ENCODE results near the gene ITPKC. TPM values are rescaled to one million over a fixed set of nuclear protein-coding genes. Genes with fewer than 3 reads are reported as not detected.
"Not testable (repeated sequence)": the region's sequence is repeated elsewhere in the genome, so short reads cannot be mapped to it uniquely, and the experiment has no call there.

ITPKC gene
- total RNA-seq, 1 donor from 2014 or later, result 5.7 TPM

DNA sequence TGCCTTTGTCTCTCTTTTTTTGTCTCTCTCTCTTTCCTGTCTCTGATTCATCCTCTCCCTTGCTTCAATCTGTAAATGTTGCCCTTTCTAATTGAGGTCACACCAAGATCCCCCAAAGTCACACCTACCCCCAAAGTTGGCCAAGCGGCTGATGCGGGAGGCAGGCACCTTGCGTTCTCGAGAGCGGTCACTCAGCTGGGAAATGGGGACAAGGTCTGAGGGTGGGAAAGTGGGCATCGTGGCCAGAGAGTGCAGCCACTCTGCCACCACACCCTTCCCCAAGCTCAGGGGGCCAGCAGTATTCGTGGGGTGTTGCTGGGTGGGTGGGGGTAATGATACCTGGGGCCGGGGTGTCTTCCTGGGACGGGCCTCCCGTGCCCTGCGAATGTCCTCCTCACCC lies 3.0 kb upstream of the ITPKC start:
- no peak for DNase-seq (ENCODE audit: low spot score in 2 of 2)
- FAIRE-seq, result no peak

DNA sequence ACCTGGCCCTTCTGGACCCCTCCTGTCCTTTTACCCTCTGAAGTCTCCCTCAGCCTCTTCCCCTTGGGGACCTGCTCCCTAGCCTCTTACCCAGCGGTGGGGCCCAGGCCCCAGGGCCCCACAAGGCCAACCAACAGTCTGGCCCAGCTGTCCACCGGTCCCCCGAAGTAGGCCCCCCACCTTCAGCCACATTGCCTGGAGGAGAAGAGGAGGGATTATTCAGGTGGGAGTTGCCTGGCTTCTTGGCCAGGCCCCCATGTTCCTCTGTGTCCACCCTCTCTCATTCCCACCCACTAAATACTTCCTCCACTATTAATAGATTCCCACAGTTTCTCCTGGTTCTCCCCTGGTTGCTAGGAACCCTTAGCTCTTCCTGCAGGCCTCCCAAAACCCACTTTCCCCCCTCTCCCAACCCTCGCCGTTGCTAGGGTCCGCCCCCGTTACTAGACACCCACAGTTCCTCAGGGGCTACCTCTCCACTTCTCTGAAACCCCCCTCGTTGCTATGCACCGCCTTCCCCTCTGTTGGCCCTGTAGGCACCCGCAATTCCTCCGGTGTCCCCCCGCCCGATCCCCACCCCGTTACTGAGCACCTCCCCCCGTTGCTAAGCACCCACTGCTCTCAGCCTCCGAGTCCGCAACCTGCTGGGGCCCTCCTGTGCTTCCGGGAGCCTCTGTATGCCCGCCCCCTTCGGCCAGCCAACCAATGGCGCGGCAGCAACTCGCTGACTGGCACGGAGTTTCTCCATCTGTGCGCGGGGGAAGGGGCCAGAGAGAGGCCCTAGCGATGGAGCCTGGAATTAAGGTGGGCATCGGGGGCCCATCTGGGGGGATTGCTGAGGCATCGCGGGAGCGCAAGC lies 2.2 kb upstream of the ITPKC start:
- FAIRE-seq, result no peak

DNA sequence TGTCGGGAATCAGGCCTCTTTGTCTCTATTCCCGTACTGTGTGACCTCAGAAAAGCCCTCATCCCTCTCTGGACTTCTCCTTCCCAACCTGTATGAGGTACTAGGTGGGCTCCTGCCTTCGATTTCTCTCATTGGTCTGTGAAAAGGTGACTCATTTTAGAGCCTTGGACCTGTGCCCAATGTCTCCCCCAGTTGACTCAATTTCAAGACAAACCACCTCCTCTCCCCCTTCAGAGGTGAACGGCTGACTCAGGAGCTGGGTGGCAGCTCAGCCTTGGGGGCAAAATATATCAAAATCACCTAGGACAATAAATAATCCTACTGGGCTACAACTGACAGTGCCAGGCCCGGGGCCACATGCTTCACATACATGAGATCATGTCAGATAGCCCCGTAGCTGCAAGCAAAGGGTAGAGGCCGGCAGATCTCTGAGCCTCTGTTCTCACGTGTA lies 856 bp upstream of the ITPKC start:
- DNase-seq (ENCODE audit: low spot score in 2 of 2) (no peak), FAIRE-seq (no peak)

More for the DNA sequence above, 2.2 kb upstream of the ITPKC start:
- DNase-seq (ENCODE audit: low spot score in 2 of 2), result peak; percentile 86 to 88

DNA sequence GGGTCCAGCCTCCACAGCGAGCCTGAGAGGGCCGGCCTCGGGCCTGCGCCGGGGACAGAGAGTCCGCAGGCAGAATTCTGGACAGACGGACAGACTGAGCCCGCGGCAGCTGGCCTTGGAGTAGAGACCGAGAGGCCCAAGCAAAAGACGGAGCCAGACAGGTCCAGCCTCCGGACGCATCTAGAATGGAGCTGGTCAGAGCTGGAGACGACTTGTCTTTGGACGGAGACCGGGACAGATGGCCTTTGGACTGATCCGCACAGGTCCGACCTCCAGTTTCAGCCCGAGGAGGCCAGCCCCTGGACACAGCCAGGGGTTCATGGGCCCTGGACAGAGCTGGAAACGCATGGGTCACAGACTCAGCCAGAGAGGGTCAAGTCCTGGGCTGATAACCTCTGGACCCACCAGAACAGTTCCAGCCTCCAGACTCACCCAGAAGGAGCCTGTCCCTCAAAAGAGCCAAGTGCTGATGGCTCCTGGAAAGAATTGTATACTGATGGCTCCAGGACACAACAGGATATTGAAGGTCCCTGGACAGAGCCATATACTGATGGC lies 490 bp downstream of the ITPKC start:
- DNase-seq (ENCODE audit: low spot score in 2 of 2) (no peak), FAIRE-seq (no peak)

DNA sequence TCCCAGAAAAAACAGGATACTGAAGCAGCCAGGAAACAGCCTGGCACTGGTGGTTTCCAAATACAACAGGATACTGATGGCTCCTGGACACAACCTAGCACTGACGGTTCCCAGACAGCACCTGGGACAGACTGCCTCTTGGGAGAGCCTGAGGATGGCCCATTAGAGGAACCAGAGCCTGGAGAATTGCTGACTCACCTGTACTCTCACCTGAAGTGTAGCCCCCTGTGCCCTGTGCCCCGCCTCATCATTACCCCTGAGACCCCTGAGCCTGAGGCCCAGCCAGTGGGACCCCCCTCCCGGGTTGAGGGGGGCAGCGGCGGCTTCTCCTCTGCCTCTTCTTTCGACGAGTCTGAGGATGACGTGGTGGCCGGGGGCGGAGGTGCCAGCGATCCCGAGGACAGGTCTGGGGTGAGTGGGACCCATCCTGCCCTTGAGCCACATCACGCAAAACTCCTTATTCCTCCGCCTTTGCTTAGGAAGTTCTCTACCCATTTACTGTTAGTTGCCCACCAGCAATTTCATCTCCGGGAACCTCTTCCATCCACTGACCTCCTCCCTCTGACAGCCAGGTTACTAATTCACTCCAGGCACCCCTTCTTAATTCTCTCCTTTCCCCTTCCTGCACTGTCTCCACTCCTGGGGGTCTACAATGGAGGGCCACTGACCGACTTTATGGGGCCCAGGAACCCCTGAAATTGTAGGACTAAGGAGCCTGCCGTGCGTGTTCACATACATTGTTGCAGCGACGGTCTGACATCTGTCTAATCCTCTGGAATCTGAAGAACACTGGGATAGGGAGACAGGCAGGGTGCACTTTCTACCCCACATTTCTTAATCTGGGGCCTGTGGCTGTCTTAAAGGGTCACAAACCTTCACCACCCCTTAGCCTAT lies 1.2 kb downstream of the ITPKC start:
- no peak for FAIRE-seq
- DNase-seq (ENCODE audit: low spot score in 2 of 2), result no peak

DNA sequence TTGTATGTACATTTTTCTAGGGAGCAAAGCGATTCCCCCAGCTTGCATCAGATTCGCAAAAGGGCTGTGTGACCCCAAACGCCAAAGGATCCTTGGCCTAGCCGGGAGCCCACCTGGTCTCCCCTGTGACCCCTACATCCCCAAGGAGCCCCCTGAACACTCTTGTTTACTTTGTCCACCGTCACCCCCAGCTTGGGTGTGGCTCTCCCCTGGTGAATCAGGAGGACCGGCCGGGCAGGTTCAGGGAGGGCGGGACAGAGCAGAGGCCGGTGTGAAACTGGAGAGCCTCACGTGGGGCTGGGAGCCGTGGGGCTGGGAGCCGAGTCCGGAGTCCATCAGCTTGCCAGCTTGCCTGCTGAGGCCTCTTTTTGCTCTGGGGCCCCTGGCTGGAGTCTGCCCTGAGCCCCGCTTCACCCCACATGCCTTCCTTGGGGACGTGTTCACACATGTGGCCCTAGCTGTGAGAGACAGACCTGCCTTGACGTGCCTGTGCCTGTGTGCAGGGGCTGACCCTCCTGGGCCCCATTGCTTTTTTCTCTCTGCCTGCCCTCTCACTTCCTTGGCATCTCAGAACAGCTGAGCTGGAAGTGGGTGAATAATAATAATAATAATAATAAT lies 2.0 kb downstream of the ITPKC start:
- DNase-seq (ENCODE audit: low spot score in 2 of 2) (no peak), FAIRE-seq (no peak)

DNA sequence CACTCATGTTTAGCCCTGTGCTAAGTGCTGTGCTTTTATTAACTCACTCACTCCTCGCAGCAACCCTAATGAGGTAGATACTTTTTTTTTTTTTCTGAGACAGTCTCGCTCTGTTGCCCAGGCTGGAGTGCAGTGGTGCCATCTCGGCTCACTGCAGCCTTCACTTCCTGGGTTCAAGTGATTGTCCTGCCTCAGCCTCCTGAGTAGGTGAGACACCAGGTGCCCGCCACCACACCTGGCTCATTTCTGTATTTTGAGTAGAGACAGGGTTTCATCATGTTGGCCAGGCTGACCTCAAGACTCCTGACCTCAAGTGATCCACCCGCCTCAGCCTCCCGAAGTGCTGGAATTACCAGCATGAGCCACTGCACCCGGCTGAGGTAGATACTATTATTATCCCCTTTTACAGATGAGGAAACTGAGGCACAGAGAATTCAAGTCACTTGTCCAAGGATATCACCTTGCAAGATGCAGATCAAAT lies 2.5 kb downstream of the ITPKC start:
- DNase-seq (ENCODE audit: low spot score in 2 of 2), result no peak
- FAIRE-seq, result no peak

DNA sequence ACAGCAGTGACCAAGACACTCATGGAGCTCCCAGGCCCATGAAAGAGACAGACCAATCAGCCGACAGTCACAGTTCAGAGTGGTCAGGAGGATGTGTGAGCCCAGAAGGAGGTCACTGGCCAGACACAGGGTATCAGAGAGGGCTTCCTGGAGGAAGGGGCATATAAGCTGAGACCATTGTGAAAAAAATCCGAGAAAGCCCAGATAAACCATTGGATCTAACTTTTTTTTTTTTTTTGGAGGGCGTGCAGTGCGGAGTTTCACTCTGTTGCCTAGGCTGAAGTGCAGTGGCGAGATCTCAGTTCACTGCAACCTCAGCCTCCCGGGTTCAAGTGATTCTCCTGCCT lies 4.2 kb downstream of the ITPKC start:
- DNase-seq (ENCODE audit: low spot score in 2 of 2) (no peak), FAIRE-seq (no peak)

DNA sequence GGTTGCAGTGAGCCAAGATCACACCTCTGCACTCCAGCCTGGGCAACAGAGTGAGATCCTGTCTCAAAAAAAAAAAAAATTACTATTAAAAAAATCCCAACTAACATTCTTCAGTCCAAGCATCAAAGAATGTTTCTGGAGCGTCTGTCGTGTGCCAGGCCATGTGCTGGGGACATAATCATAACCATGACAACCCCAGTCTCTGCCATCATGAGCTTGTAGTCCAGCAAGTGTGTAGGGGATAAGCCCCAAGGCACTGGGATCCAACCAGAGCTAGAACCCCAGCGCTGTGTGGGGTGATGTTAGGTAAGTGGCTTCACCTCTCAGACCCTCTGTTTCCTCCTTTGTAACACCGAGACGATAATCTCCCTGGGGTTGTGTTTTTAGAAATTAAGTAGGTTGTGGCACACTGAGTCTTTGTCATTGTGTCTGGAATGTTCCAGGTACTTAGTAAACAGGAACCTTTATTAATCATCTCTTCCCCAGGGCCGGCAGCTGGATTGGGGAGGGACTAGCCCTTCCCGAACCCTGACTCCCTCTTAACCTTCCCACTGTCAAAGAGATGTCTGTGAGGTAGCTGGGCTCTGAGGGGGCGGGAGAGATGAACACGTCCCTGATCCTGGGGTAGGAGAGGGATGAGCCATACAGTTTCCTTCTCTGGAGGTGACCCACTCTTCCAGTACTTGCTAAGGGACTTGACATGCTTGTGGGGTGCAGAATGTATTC lies 5.2 kb downstream of the ITPKC start:
- FAIRE-seq (no peak), DNase-seq (ENCODE audit: low spot score in 2 of 2) (no peak)

DNA sequence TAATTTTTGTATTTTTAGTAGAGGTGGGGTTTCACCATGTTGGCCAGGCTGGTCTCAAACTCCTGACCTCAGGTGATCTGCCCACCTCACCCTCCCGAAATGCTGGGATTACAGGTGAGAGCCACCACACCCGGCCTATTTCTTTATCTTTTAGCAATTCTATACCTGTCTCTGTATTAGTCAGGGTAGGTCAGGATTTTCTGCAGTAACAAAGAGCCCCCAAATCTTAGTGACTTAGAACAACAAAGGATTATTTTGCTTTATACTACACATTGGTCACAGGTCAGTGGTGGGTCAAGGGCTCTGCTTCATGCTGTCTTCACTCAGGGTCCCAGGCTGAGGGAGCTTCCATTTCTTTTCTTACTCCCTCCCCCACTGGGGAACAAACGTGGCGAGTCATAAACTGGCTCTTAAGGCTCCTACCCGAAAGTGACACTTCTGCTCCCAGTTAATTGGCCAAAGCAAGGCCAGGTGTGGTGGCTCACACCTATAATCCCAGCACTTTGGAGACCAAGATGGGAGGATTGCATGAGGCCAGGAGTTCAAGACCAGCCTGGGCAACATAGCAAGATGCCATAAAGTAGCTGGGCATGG lies 6.8 kb downstream of the ITPKC start:
- FAIRE-seq, result no peak
- no peak for DNase-seq (ENCODE audit: low spot score in 2 of 2)

DNA sequence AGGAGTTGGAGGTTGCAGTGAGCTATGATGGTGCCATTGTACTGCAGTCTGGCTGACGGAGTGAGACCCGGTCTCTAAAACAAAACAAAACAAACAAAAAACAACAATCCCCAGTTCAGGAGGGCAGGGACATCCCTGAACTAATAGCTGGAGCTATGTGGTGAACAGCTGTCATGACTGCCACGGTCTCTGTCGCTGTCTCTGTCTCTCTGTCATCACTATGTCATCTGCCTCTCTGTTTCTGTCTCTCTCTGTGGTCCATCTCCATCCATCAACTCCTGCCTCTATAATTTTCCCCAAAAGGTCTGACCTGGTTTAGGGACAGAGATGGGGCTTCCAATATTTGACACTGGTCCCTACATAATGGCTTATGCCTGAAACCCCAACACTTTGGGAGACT lies 7.4 kb downstream of the ITPKC start:
- DNase-seq (ENCODE audit: low spot score in 2 of 2), result no peak
- FAIRE-seq, result no peak

DNA sequence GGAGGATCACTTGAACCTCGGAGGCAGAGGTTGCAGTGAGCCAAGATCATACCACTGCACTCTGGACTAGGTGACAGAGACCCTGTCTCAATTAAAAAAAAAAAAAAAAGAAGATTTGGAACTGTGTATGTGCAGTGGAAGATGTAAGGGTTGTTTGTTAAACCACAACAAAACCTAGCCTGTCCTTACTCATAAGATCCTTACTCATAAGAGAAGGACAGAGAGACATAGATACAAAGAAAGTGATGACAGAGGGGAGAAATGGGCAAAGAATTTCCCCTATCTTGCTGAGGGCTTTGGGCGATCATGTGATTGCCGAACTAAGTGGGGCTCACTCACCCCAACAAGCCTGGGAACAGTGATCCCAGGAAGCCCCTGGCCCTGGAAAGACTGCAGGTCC lies 7.9 kb downstream of the ITPKC start:
- no peak for FAIRE-seq

DNA sequence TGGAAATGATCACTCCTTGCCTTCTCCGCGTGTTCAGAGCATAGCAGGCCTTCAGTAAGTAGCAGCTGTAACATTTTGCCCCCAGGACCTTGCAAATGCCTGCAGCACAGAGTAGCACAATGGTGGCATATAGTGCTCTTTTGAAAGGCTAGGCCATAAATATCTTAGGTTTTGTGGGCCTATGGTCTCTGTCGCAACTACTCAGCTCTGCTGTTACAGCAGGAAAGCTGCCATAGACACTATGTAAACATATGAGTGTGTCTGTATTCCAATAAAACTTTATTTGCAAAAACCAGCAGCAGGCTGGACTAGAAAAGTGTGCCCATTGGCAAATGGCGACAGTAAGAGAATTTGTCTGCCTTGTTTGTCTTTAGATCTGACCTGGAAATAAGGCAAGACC lies 9.4 kb downstream of the ITPKC start:
- DNase-seq (ENCODE audit: low spot score in 2 of 2) (no peak), FAIRE-seq (no peak)

More for the DNA sequence above, 7.9 kb downstream of the ITPKC start:
- DNase-seq (ENCODE audit: low spot score in 2 of 2), result no peak

DNA sequence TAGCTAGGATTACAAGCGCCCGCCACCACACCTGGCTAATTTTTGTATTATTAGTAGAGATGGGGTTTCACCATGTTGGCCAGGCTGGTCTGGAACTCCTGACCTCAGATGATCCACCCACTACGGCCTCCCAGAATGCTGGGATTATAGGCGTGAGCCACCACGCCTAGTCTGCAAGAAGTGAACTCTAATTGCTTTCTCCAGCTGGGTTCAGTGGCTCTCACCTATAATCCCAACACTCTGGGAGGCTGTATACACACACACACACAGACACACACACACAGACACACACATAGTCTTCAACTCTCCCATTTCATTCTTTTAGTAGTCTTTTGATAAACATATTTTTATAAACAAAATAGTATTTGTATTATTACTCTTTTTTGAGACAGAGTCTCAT lies 13.2 kb downstream of the ITPKC start:
- not testable (repeated sequence) for DNase-seq (ENCODE audit: low spot score in 2 of 2); FAIRE-seq

DNA sequence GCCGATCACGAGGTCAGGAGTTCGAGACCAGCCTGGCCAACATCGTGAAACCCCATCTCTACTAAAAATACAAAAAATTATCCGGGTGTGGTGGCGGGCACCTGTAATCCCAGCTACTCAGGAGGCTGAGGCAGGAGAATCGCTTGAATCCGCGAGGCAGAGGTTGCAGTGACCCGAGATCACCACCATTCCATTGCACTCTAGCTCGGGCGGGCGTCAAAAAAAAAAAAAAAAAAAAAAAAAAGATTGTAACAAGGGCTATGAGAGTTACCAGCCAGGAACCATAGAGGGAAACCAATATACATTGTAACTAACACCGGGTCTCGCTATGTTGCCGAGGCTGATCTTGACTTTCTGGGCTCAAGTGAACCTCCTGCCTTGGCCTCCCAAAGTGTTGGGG lies 15.4 kb downstream of the ITPKC start:
- not testable (repeated sequence) for DNase-seq (ENCODE audit: low spot score in 2 of 2); FAIRE-seq

DNA sequence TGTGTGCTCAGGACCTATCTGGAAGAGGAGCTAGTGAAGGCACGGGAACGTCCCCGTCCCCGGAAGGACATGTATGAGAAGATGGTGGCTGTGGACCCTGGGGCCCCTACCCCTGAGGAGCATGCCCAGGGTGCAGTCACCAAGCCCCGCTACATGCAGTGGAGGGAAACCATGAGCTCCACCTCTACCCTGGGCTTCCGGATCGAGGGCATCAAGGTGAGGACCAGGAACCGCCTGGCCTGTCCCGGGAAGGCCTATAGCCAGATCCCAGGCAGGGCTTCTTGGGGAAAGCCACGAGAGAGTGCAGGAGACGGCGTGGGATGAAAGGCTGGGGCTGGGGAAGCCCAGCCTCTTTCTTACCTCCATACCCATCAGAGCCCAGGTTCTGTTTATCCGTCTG lies 16.2 kb downstream of the ITPKC start:
- FAIRE-seq (no peak), DNase-seq (ENCODE audit: low spot score in 2 of 2) (no peak)

DNA sequence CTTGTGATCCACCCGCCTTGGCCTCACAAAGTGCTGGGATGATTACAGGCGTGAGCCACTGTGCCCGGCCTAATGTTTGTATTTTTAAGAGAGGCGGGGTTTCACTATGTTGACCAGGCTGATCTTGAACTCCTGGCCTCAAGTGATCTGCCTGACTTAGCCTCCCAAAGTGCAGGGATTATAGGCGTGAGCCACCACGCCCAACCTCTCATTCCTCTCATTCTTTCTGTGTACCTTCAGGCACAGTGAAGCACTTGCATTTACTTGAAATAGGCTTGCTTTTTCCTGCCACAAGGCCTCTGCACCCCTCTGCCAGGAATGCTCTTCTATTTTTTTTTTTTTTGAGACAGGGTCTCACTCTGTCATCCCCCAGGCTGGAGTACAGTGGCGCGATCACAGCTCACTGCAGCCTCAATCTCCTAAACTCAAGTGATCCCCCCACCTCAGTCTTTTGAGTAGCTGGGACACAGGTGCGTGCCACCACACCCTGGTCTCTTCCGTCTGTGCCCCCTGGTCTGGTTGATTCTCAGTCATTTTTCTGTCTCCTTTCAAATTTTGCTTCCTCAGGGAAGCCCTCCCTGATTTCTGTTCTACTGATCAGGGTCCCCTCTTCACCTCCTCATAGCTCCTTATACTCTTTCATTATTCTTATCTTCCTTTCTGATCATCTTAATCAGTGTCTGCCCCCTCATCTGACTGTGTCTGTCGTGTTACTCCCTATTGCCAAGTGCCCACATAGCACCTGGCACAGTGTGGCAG lies 18.3 kb downstream of the ITPKC start:
- DNase-seq (ENCODE audit: low spot score in 2 of 2) (no peak), FAIRE-seq (no peak)

DNA sequence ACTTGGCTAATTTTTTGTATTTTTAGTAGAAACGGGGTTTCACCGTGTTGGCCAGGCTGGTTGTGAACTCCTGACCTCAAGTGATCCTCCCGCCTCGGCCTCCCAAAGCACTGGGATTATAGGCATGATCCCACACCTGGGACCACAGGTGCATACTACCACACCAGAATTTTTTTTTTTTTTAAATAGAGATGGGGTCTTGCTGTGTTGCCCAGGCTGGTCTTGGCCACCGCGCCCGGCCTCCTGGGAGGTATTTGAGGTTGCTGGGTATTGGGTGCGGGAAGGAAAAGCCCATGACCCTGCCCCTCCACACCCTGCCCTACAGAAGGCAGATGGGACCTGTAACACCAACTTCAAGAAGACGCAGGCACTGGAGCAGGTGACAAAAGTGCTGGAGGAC lies 19.7 kb downstream of the ITPKC start:
- no peak for FAIRE-seq
- no peak for DNase-seq (ENCODE audit: low spot score in 2 of 2)

DNA sequence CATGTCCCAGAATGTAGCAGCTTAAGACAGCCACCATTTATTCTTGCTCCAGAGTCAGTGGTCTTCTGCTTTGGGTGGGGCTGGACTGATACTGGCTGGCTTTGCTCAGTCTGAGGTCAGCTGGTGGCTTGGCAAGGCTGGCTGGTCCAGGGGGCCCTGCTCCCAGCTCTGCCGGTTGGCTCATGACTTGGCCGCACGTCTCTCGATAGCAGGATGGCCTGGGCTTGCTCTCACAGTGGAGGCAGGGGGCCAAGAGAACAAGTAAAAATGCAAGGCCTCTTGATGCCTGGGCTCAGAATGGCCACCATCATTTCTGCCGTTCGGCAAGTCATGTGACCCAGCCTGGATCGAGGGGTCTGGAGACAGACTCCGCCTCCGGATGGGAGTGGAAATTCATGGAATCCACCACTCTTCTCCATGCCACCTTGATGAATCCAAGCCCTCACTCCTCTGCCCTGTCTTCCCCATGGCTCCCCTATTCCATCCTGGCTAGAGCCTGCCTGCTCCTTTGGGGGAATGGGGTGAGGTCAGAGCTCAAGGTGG lies 20.3 kb downstream of the ITPKC start:
- DNase-seq (ENCODE audit: low spot score in 2 of 2), result no peak
- no peak for FAIRE-seq

All from frontal cortex (tissue), 4 donors.